A549 (cell line): ENCODE results near the gene GOLGA3. TPM values are rescaled to one million over a fixed set of nuclear protein-coding genes. Genes with fewer than 3 reads are reported as not detected.
"Not testable (repeated sequence)": the region's sequence is repeated elsewhere in the genome, so short reads cannot be mapped to it uniquely, and the experiment has no call there.

Experiments used
- ATAC-seq, 2 experiments: fragments of 200-7000 bp in 1 of 2; fragments of >200 bp in 1 of 2; cut with Nextera tagmentation in 1 of 2; cut with Tn5 transposase in 1 of 2; 3 replicates each; pipeline versions ENCODE4 v1.8.0 to v1.9.1; 2018 to 2020; ENCODE audit warnings: mild to moderate bottlenecking in 1 of 2, moderate library complexity in 1 of 2
- CTCF ChIA-PET: fragments of 300-600 bp; sonication (Branson Sonifier 250); formaldehyde crosslinking; extraction: SDS; loops from one replicate; lab custom pipeline; 2021; ENCODE audit warnings: antibody characterized with exemption, inconsistent platforms; lab: Yijun Ruan, JAX
- POLR2A ChIA-PET: fragments of 350-600 bp; formaldehyde crosslinking; extraction: SDS; loops from one replicate; lab custom pipeline; 2021; ENCODE audit warnings: antibody characterized with exemption, inconsistent platforms; lab: Yijun Ruan, JAX
- DNase-seq, 2 experiments: peaks; one replicate each; pipeline versions ENCODE4 v3.0.0 to v3.0.0-alpha.2; 2011 to 2016; ENCODE audit warnings: low read depth in 1 of 2, low spot score in 1 of 2
- FAIRE-seq: peaks from 2 replicates; lab custom pipeline; 2011; peaks lifted over from hg19 to GRCh38; lab: Jason Lieb, UNC
- H3K27ac ChIP-seq, 2 experiments: fragments of >200 bp; sonication (Bioruptor Twin); formaldehyde crosslinking; 3 replicates each; pipeline ENCODE4 v1.5.1; 2016 to 2017
- H3K4me1 ChIP-seq: fragments of >200 bp; sonication (Bioruptor Twin); formaldehyde crosslinking; 3 replicates; pipeline ENCODE4 v1.6.1; 2016
- H3K4me2 ChIP-seq: fragments of >200 bp; sonication (Bioruptor Twin); formaldehyde crosslinking; 3 replicates; pipeline ENCODE4 v1.6.1; 2016
- H3K4me3 ChIP-seq: fragments of >200 bp; sonication (Bioruptor Twin); formaldehyde crosslinking; 3 replicates; pipeline ENCODE4 v1.5.1; 2016
- H3K9me3 ChIP-seq: fragments of >200 bp; sonication (Bioruptor Twin); formaldehyde crosslinking; 3 replicates; pipeline ENCODE4 v1.6.1; 2016
- CHD4 ChIP-seq: fragments of 200-600 bp; sonication (generic); IDR thresholded peaks from 2 replicates; pipeline ENCODE4 v1.6.1; 2016; ENCODE audit warnings: antibody characterized with exemption, mild to moderate bottlenecking, borderline replicate concordance
- EP300 ChIP-seq, 2 experiments: fragments of >200 bp; sonication (Bioruptor Twin); formaldehyde crosslinking; IDR thresholded peaks; 2 replicates in 1 of 2; 3 replicates in 1 of 2; pipeline ENCODE4 v1.6.1; 2016 to 2017
- FOSB ChIP-seq: fragments of 250-450 bp; sonication (Bioruptor Pico); IDR thresholded peaks from 2 replicates; pipeline ENCODE4 v1.5.0; 2020; ENCODE audit warnings: mild to moderate bottlenecking, moderate library complexity
- JUNB ChIP-seq: fragments of >200 bp; sonication (Bioruptor Twin); formaldehyde crosslinking; IDR thresholded peaks from 2 replicates; pipeline ENCODE4 v1.6.1; 2016
- MAFK ChIP-seq: fragments of 450-650 bp; IDR thresholded peaks from 2 replicates; pipeline ENCODE4 v1.6.1; 2014; ENCODE audit not compliant: partially characterized antibody
- NFE2L2 ChIP-seq: fragments of 150-350 bp; conservative IDR thresholded peaks from 2 replicates; pipeline ENCODE4 v1.6.1; 2014; ENCODE audit warnings: low read length
- NR3C1 ChIP-seq: fragments of >200 bp; sonication (Bioruptor Twin); formaldehyde crosslinking; IDR thresholded peaks from 3 replicates; pipeline ENCODE4 v1.6.1; 2017
- PBX3 ChIP-seq: IDR thresholded peaks from 2 replicates; pipeline ENCODE4 v1.6.1; 2012
- RARB ChIP-seq: fragments of 250-450 bp; sonication (Bioruptor Pico); IDR thresholded peaks from 2 replicates; pipeline ENCODE4 v1.8.0; 2021; ENCODE audit warnings: mild to moderate bottlenecking, moderate library complexity
- TFCP2L1 ChIP-seq: fragments of 250-450 bp; sonication (Bioruptor Pico); IDR thresholded peaks from 2 replicates; pipeline ENCODE4 v1.5.0; 2021; ENCODE audit warnings: mild to moderate bottlenecking
- TP53 ChIP-seq: fragments of 250-450 bp; sonication (Bioruptor Pico); IDR thresholded peaks from 2 replicates; pipeline ENCODE4 v1.5.0; 2021; ENCODE audit warnings: mild to moderate bottlenecking, moderate library complexity
- USF2 ChIP-seq: fragments of 450-650 bp; IDR thresholded peaks from 2 replicates; pipeline ENCODE4 v1.6.1; 2014; ENCODE audit warnings: antibody characterized with exemption
- ZC3H11A ChIP-seq: fragments of 450-650 bp; IDR thresholded peaks from 2 replicates; pipeline ENCODE4 v1.6.1; 2014; ENCODE audit warnings: antibody characterized with exemption, mild to moderate bottlenecking
- ZFP36 ChIP-seq: fragments of 450-650 bp; IDR thresholded peaks from 2 replicates; pipeline ENCODE4 v1.6.1; 2014; ENCODE audit warnings: borderline replicate concordance; ENCODE audit not compliant: partially characterized antibody
- ZSCAN20 ChIP-seq: fragments of 250-450 bp; sonication (Bioruptor Pico); IDR thresholded peaks from 2 replicates; pipeline ENCODE4 v1.8.0; 2022; ENCODE audit warnings: mild to moderate bottlenecking, moderate library complexity
- WGBS: methylation state at CpG from one replicate; pipeline ENCODE4 v1.1.6; 2017; ENCODE audit errors: missing lambda C conversion rate; 5-methylcytosine and 5-hydroxymethylcytosine counted together
- polyA plus RNA-seq, 4 experiments: library from polyadenylated mRNA; depleted of rRNA in 3 of 4; stranded (reverse); fragments of >200 nt; fragmentation: RNase III in 1 of 4; extraction: RNeasy Plus Mini Kit Qiagen cat#74134 plus additional on column Dnase treatment in 1 of 4; gene quantifications; 2 replicates in 3 of 4; 3 replicates in 1 of 4; pipeline ENCODE4 v1.2.3, GENCODE V29; 2011 to 2017
- TF ChIP-seq, protein P1 (sequence below): fragments of >200 bp; sonication (Bioruptor Twin); formaldehyde crosslinking; IDR thresholded peaks from 3 replicates; pipeline ENCODE4 v1.5.1; 2016

GOLGA3 gene
- polyA plus RNA-seq, 2 of the 4 experiments (the other 2 are of a cell fraction), result 23.0 to 25.5 TPM

DNA sequence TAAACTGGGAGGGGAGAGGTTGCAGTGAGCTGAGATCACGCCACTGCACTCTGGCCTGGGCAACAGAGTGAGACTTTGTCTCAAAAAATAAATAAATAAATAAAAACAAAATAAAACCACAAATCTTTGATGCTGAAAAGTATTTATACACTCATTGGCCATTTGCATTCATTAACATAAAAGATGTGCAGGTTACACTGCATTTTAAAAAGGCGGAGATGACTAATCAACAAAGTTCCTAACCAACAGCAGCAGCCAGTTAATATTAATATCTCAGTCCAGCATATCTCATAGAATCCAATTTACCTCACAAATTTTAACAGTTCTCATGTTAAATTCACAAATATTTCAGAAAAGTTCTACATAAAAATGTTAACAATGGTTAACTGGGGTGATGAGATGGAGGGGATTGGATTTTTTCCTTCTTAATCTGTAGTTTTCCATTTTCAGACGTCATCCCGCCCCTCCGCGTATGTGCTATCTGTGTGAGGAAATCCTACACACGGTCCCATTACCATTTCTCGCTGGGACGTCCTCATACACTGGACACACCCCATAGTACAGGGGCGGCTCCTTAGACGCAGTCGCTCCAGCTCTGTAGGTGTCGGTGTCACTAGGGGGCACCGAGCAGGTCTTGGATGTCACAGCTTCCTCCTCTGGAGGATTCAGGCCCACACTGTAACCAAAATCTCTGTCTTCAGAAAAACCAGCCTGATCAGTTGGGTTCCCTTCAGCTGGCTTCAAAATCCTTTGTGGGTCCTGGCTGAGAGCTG, 74.3 kb downstream of the GOLGA3 start:
- CTCF ChIA-PET, result interaction anchor here (1.3 to 1.4 kb wide), 2 partner anchors 11 to 19 kb away, joined by 4 read pairs; no protein-coding TSS in a partner anchor
- no peak overlapping the region for H3K4me3 ChIP-seq
- WGBS, result 86% methylated on average over 14 of the region's 14 CpGs
- peak in 1 of 2 experiments; percentile 50 for DNase-seq
- TF ChIP-seq FOSB (CRISPR knock-in tag) (no peak), ZC3H11A (no peak)
- TF ChIP-seq, all 56 proteins: peak for 0
- POLR2A ChIA-PET, result no interaction called here
- Histone ChIP-seq H3K27ac (no peak overlapping the region), H3K4me2 (no peak overlapping the region), H3K4me1 (peaks cover 1% of the 10 kb centered on the region; the same call in 2 of the 3 replicates), H3K9me3 (no peaks in the 10 kb centered on the region)
- FAIRE-seq (no peak), ATAC-seq (peak; percentile 73 to 82; a peak in 5 of 6 replicates)

DNA sequence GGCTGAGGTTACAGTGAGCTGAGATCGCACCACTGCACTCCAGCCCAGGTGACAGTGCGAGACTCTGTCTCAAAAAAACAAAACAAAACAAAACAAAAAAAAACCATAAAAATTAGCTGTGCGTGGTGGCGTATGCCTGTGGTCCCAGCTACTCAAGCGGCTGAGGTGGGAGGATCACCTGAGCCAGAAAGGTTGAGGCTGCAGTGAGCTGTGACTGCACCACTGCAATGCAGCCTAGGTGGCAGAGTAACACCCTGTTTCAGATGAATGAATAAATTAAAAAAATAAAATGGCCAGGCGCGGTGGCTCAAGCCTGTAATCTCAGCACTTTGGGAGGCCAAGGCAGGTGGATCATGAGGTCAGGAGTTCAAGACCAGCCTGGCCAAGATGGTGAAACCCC, 75.0 kb downstream of the GOLGA3 start:
- H3K27ac ChIP-seq, POLR2A ChIA-PET, DNase-seq, ATAC-seq, H3K4me1 ChIP-seq, FAIRE-seq, H3K4me3 ChIP-seq, H3K4me2 ChIP-seq, H3K9me3 ChIP-seq: not testable (repeated sequence)
- 96% methylated on average over 7 of the region's 7 CpGs for WGBS
- CTCF ChIA-PET, result interaction anchor here (0.6 to 1.3 kb wide), 2 partner anchors 10 to 100 kb away, joined by 4 read pairs; no protein-coding TSS in a partner anchor

DNA sequence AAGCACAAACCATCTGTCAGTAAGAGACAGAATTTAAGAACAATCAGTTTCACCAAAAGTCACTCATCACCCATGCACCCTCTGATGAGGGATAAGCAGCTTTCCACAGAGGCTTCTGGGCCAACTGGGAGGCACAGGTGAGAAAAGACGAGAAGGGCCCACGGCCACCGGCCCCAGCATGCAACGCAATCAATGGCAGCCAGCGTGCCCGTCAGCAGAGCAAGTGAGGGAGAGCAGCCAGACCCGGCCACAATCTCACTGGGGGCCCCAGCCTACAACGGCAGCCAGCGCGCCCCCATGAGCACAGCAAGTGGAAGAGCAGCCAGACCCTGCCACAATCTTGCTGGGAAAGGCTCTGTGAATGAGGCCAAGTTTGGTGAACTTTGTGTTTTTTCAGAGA, 80.3 kb downstream of the GOLGA3 start:
- H3K27ac ChIP-seq, result no peak overlapping the region
- 85% methylated on average over 10 of the region's 10 CpGs for WGBS
- CTCF ChIA-PET, result interaction anchor here (1.4 kb wide), 1 partner anchor 30 kb away, joined by 4 read pairs; no protein-coding TSS in a partner anchor
- no peak for TF ChIP-seq USF2
- no peak for TF ChIP-seq MAFK
- TF ChIP-seq JUNB, result no peak
- no peak for TF ChIP-seq ZSCAN20 (CRISPR knock-in tag)
- no peak for TF ChIP-seq TP53
- TF ChIP-seq EP300 (IDR thresholded peaks at IDR 0.05), result no peak
- H3K4me1 ChIP-seq, result no peaks in the 10 kb centered on the region
- H3K4me2 ChIP-seq, result no peak overlapping the region
- no peaks in the 10 kb centered on the region for H3K9me3 ChIP-seq
- POLR2A ChIA-PET, result no interaction called here
- no peak for ATAC-seq
- no peak overlapping the region for H3K4me3 ChIP-seq
- FAIRE-seq, result no peak
- no peak for DNase-seq

- ATAC-seq, result no peak
- Histone ChIP-seq H3K9me3 (no peaks in the 10 kb centered on the region), H3K4me3 (no peak overlapping the region), H3K4me2 (no peak overlapping the region), H3K4me1 (no peaks in the 10 kb centered on the region), H3K27ac (no peak overlapping the region)
- POLR2A ChIA-PET, result no interaction called here
- TF ChIP-seq ZFP36, result no peak
- TF ChIP-seq RARB (CRISPR knock-in tag), result no peak
- TF ChIP-seq EP300 (IDR thresholded peaks at IDR 0.05), result no peak
- TF ChIP-seq FOSB (CRISPR knock-in tag), result no peak
- no peak for TF ChIP-seq NFE2L2
- TF ChIP-seq, protein P1, sequence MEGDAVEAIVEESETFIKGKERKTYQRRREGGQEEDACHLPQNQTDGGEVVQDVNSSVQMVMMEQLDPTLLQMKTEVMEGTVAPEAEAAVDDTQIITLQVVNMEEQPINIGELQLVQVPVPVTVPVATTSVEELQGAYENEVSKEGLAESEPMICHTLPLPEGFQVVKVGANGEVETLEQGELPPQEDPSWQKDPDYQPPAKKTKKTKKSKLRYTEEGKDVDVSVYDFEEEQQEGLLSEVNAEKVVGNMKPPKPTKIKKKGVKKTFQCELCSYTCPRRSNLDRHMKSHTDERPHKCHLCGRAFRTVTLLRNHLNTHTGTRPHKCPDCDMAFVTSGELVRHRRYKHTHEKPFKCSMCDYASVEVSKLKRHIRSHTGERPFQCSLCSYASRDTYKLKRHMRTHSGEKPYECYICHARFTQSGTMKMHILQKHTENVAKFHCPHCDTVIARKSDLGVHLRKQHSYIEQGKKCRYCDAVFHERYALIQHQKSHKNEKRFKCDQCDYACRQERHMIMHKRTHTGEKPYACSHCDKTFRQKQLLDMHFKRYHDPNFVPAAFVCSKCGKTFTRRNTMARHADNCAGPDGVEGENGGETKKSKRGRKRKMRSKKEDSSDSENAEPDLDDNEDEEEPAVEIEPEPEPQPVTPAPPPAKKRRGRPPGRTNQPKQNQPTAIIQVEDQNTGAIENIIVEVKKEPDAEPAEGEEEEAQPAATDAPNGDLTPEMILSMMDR, result no peak
- TF ChIP-seq CHD4, result no peak
- TF ChIP-seq TFCP2L1 (CRISPR knock-in tag), result no peak
- TF ChIP-seq NR3C1, result no peak
- no peak for TF ChIP-seq PBX3
- CTCF ChIA-PET, result interaction anchor here (1.4 kb wide), 1 partner anchor 30 kb away, joined by 4 read pairs; no protein-coding TSS in a partner anchor
- DNase-seq, result no peak
- no peak for FAIRE-seq
- 95% methylated on average over 22 of the region's 22 CpGs for WGBS
Measured at GRCh38 chr12:132747896-132748295, 80.8 kb downstream of the GOLGA3 start.
